ENCODE results near the gene ADGRL3.

DNA sequence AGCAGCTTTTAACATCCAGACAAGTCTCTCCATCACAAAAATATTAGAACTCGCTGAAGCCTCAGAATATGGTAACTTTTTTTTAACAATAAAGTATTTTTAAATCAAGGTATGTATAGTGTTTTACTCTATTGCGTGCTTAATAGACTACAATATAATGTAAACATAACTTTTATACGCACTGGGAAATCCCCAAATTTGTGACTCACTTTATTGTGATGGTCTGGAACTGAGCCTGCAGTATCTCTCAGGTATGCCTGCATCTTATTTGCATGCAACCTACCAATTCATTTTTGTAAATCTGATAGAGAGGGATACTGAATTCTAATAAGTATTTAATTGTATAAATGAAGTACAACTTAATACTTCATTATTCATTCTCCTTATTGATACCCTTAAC, 823.5 kb downstream of the ADGRL3 start:
- TF ChIP-seq POLR2A (IDR thresholded peaks at IDR 0.05) (no peak), CTCF (IDR thresholded peaks at IDR 0.05) (no peak)
